ENCODE measurements around the gene CDK19.
A peak's percentile ranks its signal among the peaks of the same experiment; 100 is the strongest.

CDK19 gene

GRCh38 chr6:110823146-110823545 lies 7.9 kb upstream of the CDK19 start:
- H2BK120ac ChIP-seq (ENCODE audit: low read depth, low read length), result no peak overlapping the region
- H3K4me1 ChIP-seq (ENCODE audit: control insufficient read depth in 2 of 2, insufficient read depth in 1 of 2, low read depth in 1 of 2, low read length in 2 of 2), result no peaks in the 10 kb centered on the region
- no peak overlapping the region for H3K18ac ChIP-seq (ENCODE audit: low read length)
- H3K23ac ChIP-seq (ENCODE audit: low read depth, low read length, poor library complexity), result no peak overlapping the region
- no peak overlapping the region for H2BK5ac ChIP-seq (ENCODE audit: low read length)
- H3K27me3 ChIP-seq (ENCODE audit: control insufficient read depth in 3 of 3, insufficient read depth in 3 of 3, low read depth in 1 of 3, low read length in 3 of 3), result no peaks in the 10 kb centered on the region
- H4K91ac ChIP-seq (ENCODE audit: low read depth, low read length, poor library complexity), result no peak overlapping the region
- H3K4me2 ChIP-seq (ENCODE audit: insufficient read depth, low read length, poor library complexity, severe bottlenecking), result no peak overlapping the region
- H3K79me1 ChIP-seq (ENCODE audit: low read depth, low read length), result no peaks in the 10 kb centered on the region
- WGBS, 2 donors (ENCODE audit: extremely low coverage in 2 of 2, insufficient read length in 2 of 2, insufficient replicate concordance in 1 of 2), result no CpG with 5 or more reads among the region's 2 CpGs
- H3K9ac ChIP-seq (ENCODE audit: low read depth, low read length, poor library complexity), result no peak overlapping the region
- H3K9me3 ChIP-seq (replicated peaks in 1 of 2; ENCODE audit: control insufficient read depth in 2 of 2, insufficient read depth in 1 of 2, low read depth in 1 of 2, low read length in 2 of 2), result no peaks in the 10 kb centered on the region
- peak overlapping the region; percentile 17 for H2AFZ ChIP-seq (ENCODE audit: low read length)
- no peak overlapping the region for H3K4me3 ChIP-seq (ENCODE audit: low read length in 2 of 2)
- no peak overlapping the region for H3K14ac ChIP-seq (ENCODE audit: low read length)
- H2BK15ac ChIP-seq (ENCODE audit: low read length), result no peak overlapping the region
- H2BK12ac ChIP-seq (ENCODE audit: low read length), result no peak overlapping the region
- H3K4ac ChIP-seq (ENCODE audit: low read length), result no peak overlapping the region
- H4K8ac ChIP-seq (ENCODE audit: low read depth, low read length), result no peak overlapping the region
- H3K27ac ChIP-seq (replicated peaks; ENCODE audit: low read length), result no peak overlapping the region
- DNase-seq (ENCODE audit: low spot score), result no peak
- no peaks in the 10 kb centered on the region for H3K36me3 ChIP-seq (replicated peaks in 1 of 2; ENCODE audit: control insufficient read depth in 2 of 2, insufficient read depth in 2 of 2, low read length in 2 of 2)
- H2AK5ac ChIP-seq (ENCODE audit: low read depth, low read length), result no peak overlapping the region

DNA sequence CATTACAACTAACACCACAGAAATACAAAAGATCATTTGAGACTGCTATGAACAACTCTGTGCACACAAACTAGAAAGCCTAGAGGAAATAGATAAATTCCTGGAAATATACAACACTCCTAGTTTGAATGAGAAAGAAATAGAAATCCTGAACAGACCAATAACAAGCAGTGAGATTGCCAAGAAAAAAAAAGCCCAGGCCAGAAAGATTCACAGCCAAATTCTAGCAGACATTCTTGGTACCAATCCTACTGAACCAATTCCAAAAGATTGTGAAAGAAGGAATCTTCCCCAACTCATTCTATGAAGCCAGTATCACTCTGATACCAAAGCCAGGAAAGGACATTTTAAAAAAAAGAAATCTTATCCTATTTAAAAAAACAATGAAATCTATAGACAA lies 7.0 kb upstream of the CDK19 start:
- no peak overlapping the region for H2BK12ac ChIP-seq (ENCODE audit: low read length)
- H3K14ac ChIP-seq (ENCODE audit: low read length), result no peak overlapping the region
- H4K8ac ChIP-seq (ENCODE audit: low read depth, low read length), result no peak overlapping the region
- H3K4ac ChIP-seq (ENCODE audit: low read length), result no peak overlapping the region
- no peaks in the 10 kb centered on the region for H3K36me3 ChIP-seq (replicated peaks in 1 of 2; ENCODE audit: control insufficient read depth in 2 of 2, insufficient read depth in 2 of 2, low read length in 2 of 2)
- H2BK15ac ChIP-seq (ENCODE audit: low read length), result no peak overlapping the region
- no peak overlapping the region for H4K91ac ChIP-seq (ENCODE audit: low read depth, low read length, poor library complexity)
- H3K4me3 ChIP-seq (ENCODE audit: low read length in 2 of 2), result no peak overlapping the region
- H3K4me2 ChIP-seq (ENCODE audit: insufficient read depth, low read length, poor library complexity, severe bottlenecking), result no peak overlapping the region
- no peak overlapping the region for H2BK120ac ChIP-seq (ENCODE audit: low read depth, low read length)
- H3K18ac ChIP-seq (ENCODE audit: low read length), result no peak overlapping the region
- no peaks in the 10 kb centered on the region for H3K9me3 ChIP-seq (replicated peaks in 1 of 2; ENCODE audit: control insufficient read depth in 2 of 2, insufficient read depth in 1 of 2, low read depth in 1 of 2, low read length in 2 of 2)
- H3K9ac ChIP-seq (ENCODE audit: low read depth, low read length, poor library complexity), result no peak overlapping the region
- H3K27ac ChIP-seq (replicated peaks; ENCODE audit: low read length), result no peak overlapping the region
- no peak overlapping the region for H2AK5ac ChIP-seq (ENCODE audit: low read depth, low read length)
- no peaks in the 10 kb centered on the region for H3K79me1 ChIP-seq (ENCODE audit: low read depth, low read length)
- no peak for DNase-seq (ENCODE audit: low spot score)
- no peak overlapping the region for H2AFZ ChIP-seq (ENCODE audit: low read length)
- no peaks in the 10 kb centered on the region for H3K4me1 ChIP-seq (ENCODE audit: control insufficient read depth in 2 of 2, insufficient read depth in 1 of 2, low read depth in 1 of 2, low read length in 2 of 2)
- no peak overlapping the region for H2BK5ac ChIP-seq (ENCODE audit: low read length)
- no peak overlapping the region for H3K23ac ChIP-seq (ENCODE audit: low read depth, low read length, poor library complexity)
- no peaks in the 10 kb centered on the region for H3K27me3 ChIP-seq (ENCODE audit: control insufficient read depth in 3 of 3, insufficient read depth in 3 of 3, low read depth in 1 of 3, low read length in 3 of 3)

DNA sequence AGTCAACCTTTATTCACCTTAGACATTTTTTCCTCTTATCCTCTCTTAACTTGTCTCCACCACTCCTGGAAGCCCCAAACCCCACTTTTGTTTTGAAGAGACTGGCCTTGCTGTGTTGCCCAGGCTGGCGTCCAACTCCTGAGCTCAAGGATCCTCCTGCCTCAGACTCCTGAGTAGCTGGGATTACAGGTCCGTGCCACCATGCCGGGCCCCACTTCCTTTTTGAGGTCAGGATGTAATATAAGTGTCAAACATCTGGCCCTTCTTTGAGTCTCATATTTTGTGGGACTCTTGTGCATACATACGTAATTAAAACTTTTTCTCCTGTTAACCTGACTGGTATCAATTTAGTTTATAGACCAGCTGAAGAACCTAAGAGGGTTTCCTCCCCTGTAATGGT lies 1.4 kb upstream of the CDK19 start:
- H3K9me3 ChIP-seq (replicated peaks in 1 of 2; ENCODE audit: control insufficient read depth in 2 of 2, insufficient read depth in 1 of 2, low read depth in 1 of 2, low read length in 2 of 2), result no peaks in the 10 kb centered on the region
- no peak overlapping the region for H4K91ac ChIP-seq (ENCODE audit: low read depth, low read length, poor library complexity)
- H3K23ac ChIP-seq (ENCODE audit: low read depth, low read length, poor library complexity), result no peak overlapping the region
- H3K14ac ChIP-seq (ENCODE audit: low read length), result no peak overlapping the region
- no peak overlapping the region for H3K4ac ChIP-seq (ENCODE audit: low read length)
- H3K27me3 ChIP-seq (ENCODE audit: control insufficient read depth in 3 of 3, insufficient read depth in 3 of 3, low read depth in 1 of 3, low read length in 3 of 3), result no peaks in the 10 kb centered on the region
- no peak overlapping the region for H4K8ac ChIP-seq (ENCODE audit: low read depth, low read length)
- no peak overlapping the region for H3K18ac ChIP-seq (ENCODE audit: low read length)
- no peak overlapping the region for H3K4me3 ChIP-seq (ENCODE audit: low read length in 2 of 2)
- H3K27ac ChIP-seq (replicated peaks; ENCODE audit: low read length), result no peak overlapping the region
- no peaks in the 10 kb centered on the region for H3K36me3 ChIP-seq (replicated peaks in 1 of 2; ENCODE audit: control insufficient read depth in 2 of 2, insufficient read depth in 2 of 2, low read length in 2 of 2)
- no peak overlapping the region for H3K4me2 ChIP-seq (ENCODE audit: insufficient read depth, low read length, poor library complexity, severe bottlenecking)
- H2AFZ ChIP-seq (ENCODE audit: low read length), result no peak overlapping the region
- H2BK15ac ChIP-seq (ENCODE audit: low read length), result no peak overlapping the region
- no peak overlapping the region for H2BK120ac ChIP-seq (ENCODE audit: low read depth, low read length)
- WGBS, 2 donors (ENCODE audit: extremely low coverage in 2 of 2, insufficient read length in 2 of 2, insufficient replicate concordance in 1 of 2), result no CpG with 5 or more reads among the region's 4 CpGs
- H2AK5ac ChIP-seq (ENCODE audit: low read depth, low read length), result no peak overlapping the region
- H3K4me1 ChIP-seq (ENCODE audit: control insufficient read depth in 2 of 2, insufficient read depth in 1 of 2, low read depth in 1 of 2, low read length in 2 of 2), result peaks cover 3% of the 10 kb centered on the region in 2 donors
- no peak overlapping the region for H3K9ac ChIP-seq (ENCODE audit: low read depth, low read length, poor library complexity)
- no peak overlapping the region for H2BK12ac ChIP-seq (ENCODE audit: low read length)
- DNase-seq (ENCODE audit: low spot score), result no peak
- H2BK5ac ChIP-seq (ENCODE audit: low read length), result no peak overlapping the region
- peaks cover 2% of the 10 kb centered on the region for H3K79me1 ChIP-seq (ENCODE audit: low read depth, low read length)

DNA sequence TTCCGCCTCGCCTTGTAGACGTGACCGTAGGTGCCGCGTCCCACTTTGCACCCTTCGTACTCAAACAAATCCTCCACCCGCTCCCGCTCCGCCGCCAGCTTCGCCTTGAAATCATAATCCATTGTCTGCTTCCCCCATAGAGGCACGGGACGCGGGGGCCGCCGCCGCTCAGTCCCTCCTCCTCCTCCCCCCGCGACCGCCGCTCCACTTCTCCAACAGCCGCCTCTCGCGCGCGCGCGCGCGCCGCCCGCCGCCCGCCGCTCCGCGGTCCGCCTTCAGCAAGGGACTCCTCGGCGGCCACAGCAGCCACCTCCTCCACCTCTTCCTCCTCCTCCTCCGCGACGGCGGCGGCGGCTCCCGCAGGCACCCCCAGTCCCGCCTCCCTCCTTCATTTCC lies 256 bp downstream of the CDK19 start:
- Histone ChIP-seq H3K4me2 (ENCODE audit: insufficient read depth, low read length, poor library complexity, severe bottlenecking) (peak overlapping the region; percentile 37), H2BK5ac (ENCODE audit: low read length) (peak overlapping the region; percentile 91), H3K4ac (ENCODE audit: low read length) (peak overlapping the region; percentile 84), H2BK120ac (ENCODE audit: low read depth, low read length) (peak overlapping the region; percentile 81), H3K4me3 (ENCODE audit: low read length in 2 of 2) (peak overlapping the region; percentile 63 to 89), H2BK12ac (ENCODE audit: low read length) (peak overlapping the region; percentile 94), H4K91ac (ENCODE audit: low read depth, low read length, poor library complexity) (peak overlapping the region; percentile 94), H3K23ac (ENCODE audit: low read depth, low read length, poor library complexity) (peak overlapping the region; percentile 99), H3K9me3 (replicated peaks in 1 of 2; ENCODE audit: control insufficient read depth in 2 of 2, insufficient read depth in 1 of 2, low read depth in 1 of 2, low read length in 2 of 2) (peaks cover 0 to 8% of the 10 kb centered on the region in 2 donors), H3K9ac (ENCODE audit: low read depth, low read length, poor library complexity) (peak overlapping the region; percentile 99), H3K36me3 (replicated peaks in 1 of 2; ENCODE audit: control insufficient read depth in 2 of 2, insufficient read depth in 2 of 2, low read length in 2 of 2) (peaks cover 0 to 6% of the 10 kb centered on the region in 2 donors), H3K14ac (ENCODE audit: low read length) (peak overlapping the region; percentile 96), H3K27me3 (ENCODE audit: control insufficient read depth in 3 of 3, insufficient read depth in 3 of 3, low read depth in 1 of 3, low read length in 3 of 3) (no peaks in the 10 kb centered on the region), H3K79me1 (ENCODE audit: low read depth, low read length) (peaks cover 2% of the 10 kb centered on the region), H4K8ac (ENCODE audit: low read depth, low read length) (no peak overlapping the region), H2AFZ (ENCODE audit: low read length) (peak overlapping the region; percentile 84), H2BK15ac (ENCODE audit: low read length) (peak overlapping the region; percentile 97), H3K18ac (ENCODE audit: low read length) (peak overlapping the region; percentile 100), H3K4me1 (ENCODE audit: control insufficient read depth in 2 of 2, insufficient read depth in 1 of 2, low read depth in 1 of 2, low read length in 2 of 2) (peaks cover 3% of the 10 kb centered on the region in 2 donors), H2AK5ac (ENCODE audit: low read depth, low read length) (peak overlapping the region; percentile 19), H3K27ac (replicated peaks; ENCODE audit: low read length) (peak overlapping the region; percentile 99)
- DNase-seq (ENCODE audit: low spot score), result no peak
- whole genome bisulfite sequencing, 2 donors (ENCODE audit: extremely low coverage in 2 of 2, insufficient read length in 2 of 2, insufficient replicate concordance in 1 of 2), result no CpG with 5 or more reads among the region's 49 CpGs

All from neuronal stem cell (in vitro differentiated cells).